Spleen (tissue), 7 donors: ENCODE measurements around the gene MINAR1.

ENCODE experiments used
- CTCF ChIP-seq, 11 experiments: fragments of 200-600 bp in 7 of 11; fragments of 450-650 bp in 4 of 11; sonication (generic) in 4 of 11; IDR thresholded peaks in 8 of 11; conservative IDR thresholded peaks in 3 of 11; 1 replicate in 7 of 11; 2 replicates in 4 of 11; pipeline versions ENCODE4 v1.4.0 to v1.8.0; 2016 to 2021; ENCODE audit warnings: antibody characterized with exemption in 11 of 11, inconsistent platforms in 4 of 11, mild to moderate bottlenecking in 1 of 11
- POLR2A ChIP-seq, 3 donors: fragments of 450-650 bp; IDR thresholded peaks; one replicate each; pipeline ENCODE4 v1.5.1; 2017; ENCODE audit warnings: antibody characterized with exemption in 3 of 3, mild to moderate bottlenecking in 1 of 3
- POLR2AphosphoS5 ChIP-seq, 3 donors: sonication (generic); formaldehyde crosslinking; IDR thresholded peaks; one replicate each; pipeline ENCODE4 v1.5.1; 2017; ENCODE audit warnings: antibody characterized with exemption in 3 of 3
- donor health status: DM: no; HTN: no; CAD: no; lungs with moderate emphysema.
- donor health status: DM: no; HTN: no; CAD: no.
- donor health status: DM: no; HTN: no; CAD: no.

GRCh38 chr15:79474252-79474651, 42.1 kb downstream of the MINAR1 start:
- no peak for TF ChIP-seq CTCF (IDR thresholded peaks at IDR 0.05 in 8 of 11, conservative IDR thresholded peaks at IDR 0.05 in 3 of 11)
- TF ChIP-seq POLR2AphosphoS5 (IDR thresholded peaks at IDR 0.05), result no peak
- TF ChIP-seq POLR2A (IDR thresholded peaks at IDR 0.05), result no peak
